HG02840 (cell line): ENCODE results near the gene POLRMT.
A peak's percentile ranks its signal among the peaks of the same experiment; 100 is the strongest.
"Not testable (repeated sequence)": the region's sequence is repeated elsewhere in the genome, so short reads cannot be mapped to it uniquely, and the experiment has no call there.

Experiments used
- ATAC-seq: cut with Tn5 transposase; IDR thresholded peaks from one replicate; pipeline ENCODE4 v1.9.1; 2021; ENCODE audit warnings: mild to moderate bottlenecking, moderate library complexity, moderate number of reproducible peaks; ENCODE audit not compliant: unreplicated experiment, low FRiP score

POLRMT gene

GRCh38 chr19:633068-633785 is at the start of gene POLRMT:
TSS of gene POLRMT (minus strand) at chr19:633537. CDS start at chr19:633512, 25 bp downstream.
- ATAC-seq: peak; percentile 79

- no peak for ATAC-seq
These were observed 49.5 kb upstream of the POLRMT start for GRCh38 chr19:682678-683320.

- no peak for ATAC-seq
These were observed 48.0 kb upstream of the POLRMT start for GRCh38 chr19:681029-682019.

- ATAC-seq: peak; percentile 59
These were observed 47.1 kb upstream of the POLRMT start for GRCh38 chr19:680287-681028.

GRCh38 chr19:679418-680286 is 46.3 kb upstream of the POLRMT start:
- peak; percentile 14 for ATAC-seq

- no peak for ATAC-seq
These were observed 45.6 kb upstream of the POLRMT start for GRCh38 chr19:678791-679388.

- ATAC-seq: no peak
These were observed 44.5 kb upstream of the POLRMT start for GRCh38 chr19:677601-678436.

- ATAC-seq: no peak
These were observed 43.9 kb upstream of the POLRMT start for GRCh38 chr19:677201-677600.

GRCh38 chr19:676339-677105 is 43.2 kb upstream of the POLRMT start, which contains the start of gene FSTL3:
TSS of gene FSTL3 (plus strand) at chr19:676392. CDS start at chr19:676424, 32 bp downstream.
- ATAC-seq: no peak

GRCh38 chr19:676007-676338 is 42.6 kb upstream of the POLRMT start:
- no peak for ATAC-seq

GRCh38 chr19:674282-675151 is 41.2 kb upstream of the POLRMT start:
- no peak for ATAC-seq

GRCh38 chr19:670609-671075 is 37.3 kb upstream of the POLRMT start:
- ATAC-seq: no peak

GRCh38 chr19:668675-669434 is 35.5 kb upstream of the POLRMT start:
- ATAC-seq: not testable (repeated sequence)

GRCh38 chr19:666985-667573 is 33.7 kb upstream of the POLRMT start:
- not testable (repeated sequence) for ATAC-seq

- no peak for ATAC-seq
These were observed 31.6 kb upstream of the POLRMT start for GRCh38 chr19:664913-665443.
